ENCODE measurements around the gene CCDC92.

DNA sequence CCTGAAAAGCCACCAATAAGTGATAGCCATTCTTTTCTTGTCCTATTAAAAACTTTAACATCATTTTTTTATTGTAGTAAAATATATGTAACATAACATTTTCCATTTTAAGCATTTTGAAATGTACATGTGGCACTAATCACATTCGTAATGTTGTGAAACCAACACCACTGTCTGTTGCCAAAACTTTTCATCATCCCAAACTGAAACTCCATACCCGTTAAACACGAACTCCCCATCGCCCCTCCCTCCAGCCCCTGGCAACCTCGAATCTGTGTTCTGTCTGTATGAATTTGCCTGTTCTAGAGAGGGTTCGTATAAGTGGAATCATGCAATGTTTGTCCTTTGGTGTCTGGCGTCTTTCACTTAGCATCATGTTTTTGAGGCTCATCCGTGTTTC, 75.9 kb downstream of the CCDC92 start:
- TF ChIP-seq, protein P1, sequence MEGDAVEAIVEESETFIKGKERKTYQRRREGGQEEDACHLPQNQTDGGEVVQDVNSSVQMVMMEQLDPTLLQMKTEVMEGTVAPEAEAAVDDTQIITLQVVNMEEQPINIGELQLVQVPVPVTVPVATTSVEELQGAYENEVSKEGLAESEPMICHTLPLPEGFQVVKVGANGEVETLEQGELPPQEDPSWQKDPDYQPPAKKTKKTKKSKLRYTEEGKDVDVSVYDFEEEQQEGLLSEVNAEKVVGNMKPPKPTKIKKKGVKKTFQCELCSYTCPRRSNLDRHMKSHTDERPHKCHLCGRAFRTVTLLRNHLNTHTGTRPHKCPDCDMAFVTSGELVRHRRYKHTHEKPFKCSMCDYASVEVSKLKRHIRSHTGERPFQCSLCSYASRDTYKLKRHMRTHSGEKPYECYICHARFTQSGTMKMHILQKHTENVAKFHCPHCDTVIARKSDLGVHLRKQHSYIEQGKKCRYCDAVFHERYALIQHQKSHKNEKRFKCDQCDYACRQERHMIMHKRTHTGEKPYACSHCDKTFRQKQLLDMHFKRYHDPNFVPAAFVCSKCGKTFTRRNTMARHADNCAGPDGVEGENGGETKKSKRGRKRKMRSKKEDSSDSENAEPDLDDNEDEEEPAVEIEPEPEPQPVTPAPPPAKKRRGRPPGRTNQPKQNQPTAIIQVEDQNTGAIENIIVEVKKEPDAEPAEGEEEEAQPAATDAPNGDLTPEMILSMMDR (IDR thresholded peaks at IDR 0.05; ENCODE audit: insufficient read depth, low read length, poor library complexity, severe bottlenecking): no peak
- TF ChIP-seq EZH2phosphoT487 (conservative IDR thresholded peaks at IDR 0.05; ENCODE audit: low read length): no peak
